Measurements from ENCODE around the gene C3. TPM values are rescaled to one million over a fixed set of nuclear protein-coding genes. Genes with fewer than 3 reads are reported as not detected.
"Not testable (repeated sequence)": the region's sequence is repeated elsewhere in the genome, so short reads cannot be mapped to it uniquely, and the experiment has no call there.

Gene C3
- total RNA-seq, 3 donors from 2014 or later, result 42.2 to 473 (median 261) TPM

DNA sequence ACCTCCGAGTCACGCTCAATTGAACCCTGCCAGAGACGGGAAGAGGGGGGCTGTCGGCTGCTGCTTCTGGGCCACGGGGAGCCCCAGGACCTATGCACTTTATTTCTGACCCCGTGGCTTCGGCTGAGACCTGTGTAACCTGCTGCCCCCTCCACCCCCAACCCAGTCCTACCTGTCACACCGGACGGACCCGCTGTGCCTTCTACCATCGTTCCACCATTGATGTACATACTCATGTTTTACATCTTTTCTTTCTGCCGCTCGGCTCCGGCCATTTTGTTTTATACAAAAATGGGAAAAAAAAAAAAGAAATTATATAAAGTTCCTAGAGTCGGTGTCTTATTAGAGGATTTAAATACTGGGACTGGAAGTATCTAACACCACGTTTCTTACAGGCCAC lies 30.7 kb upstream of the C3 start:
- no peak for ATAC-seq
- no peak for DNase-seq
- Histone ChIP-seq H3K4me3 (no peak overlapping the region), H3K36me3 (ENCODE audit: low read depth) (no peaks in the 10 kb centered on the region), H3K9me3 (no peaks in the 10 kb centered on the region), H3K4me1 (ENCODE audit: low read depth) (peaks cover 21% of the 10 kb centered on the region)
- TF ChIP-seq, protein P1, sequence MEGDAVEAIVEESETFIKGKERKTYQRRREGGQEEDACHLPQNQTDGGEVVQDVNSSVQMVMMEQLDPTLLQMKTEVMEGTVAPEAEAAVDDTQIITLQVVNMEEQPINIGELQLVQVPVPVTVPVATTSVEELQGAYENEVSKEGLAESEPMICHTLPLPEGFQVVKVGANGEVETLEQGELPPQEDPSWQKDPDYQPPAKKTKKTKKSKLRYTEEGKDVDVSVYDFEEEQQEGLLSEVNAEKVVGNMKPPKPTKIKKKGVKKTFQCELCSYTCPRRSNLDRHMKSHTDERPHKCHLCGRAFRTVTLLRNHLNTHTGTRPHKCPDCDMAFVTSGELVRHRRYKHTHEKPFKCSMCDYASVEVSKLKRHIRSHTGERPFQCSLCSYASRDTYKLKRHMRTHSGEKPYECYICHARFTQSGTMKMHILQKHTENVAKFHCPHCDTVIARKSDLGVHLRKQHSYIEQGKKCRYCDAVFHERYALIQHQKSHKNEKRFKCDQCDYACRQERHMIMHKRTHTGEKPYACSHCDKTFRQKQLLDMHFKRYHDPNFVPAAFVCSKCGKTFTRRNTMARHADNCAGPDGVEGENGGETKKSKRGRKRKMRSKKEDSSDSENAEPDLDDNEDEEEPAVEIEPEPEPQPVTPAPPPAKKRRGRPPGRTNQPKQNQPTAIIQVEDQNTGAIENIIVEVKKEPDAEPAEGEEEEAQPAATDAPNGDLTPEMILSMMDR (IDR thresholded peaks at IDR 0.05), result no peak
- intact Hi-C loops (cut with DNase I, micrococcal nuclease), result no loop called here

DNA sequence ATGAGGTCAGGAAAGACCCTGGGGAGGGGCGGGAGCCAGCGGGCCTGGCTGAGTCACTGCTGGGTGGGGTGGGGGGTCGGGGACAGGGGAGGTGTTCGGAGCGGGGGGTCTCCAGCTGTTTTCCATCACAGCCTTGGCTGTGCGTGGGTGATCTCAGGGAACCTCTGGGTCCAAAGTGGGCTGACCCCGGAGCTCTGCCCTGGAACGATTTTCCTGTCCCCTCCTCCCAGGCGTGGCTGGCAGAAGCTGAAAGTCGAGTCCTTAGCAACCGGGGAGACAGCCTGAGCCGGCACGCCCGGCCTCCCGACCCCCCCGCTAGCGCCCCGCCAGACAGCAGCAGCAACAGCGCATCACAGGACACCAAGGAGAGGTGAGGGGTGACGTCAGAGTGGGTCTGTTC lies 29.6 kb upstream of the C3 start:
- TF ChIP-seq, protein P1 (IDR thresholded peaks at IDR 0.05), result no peak
- Histone ChIP-seq H3K4me1 (ENCODE audit: low read depth) (peaks cover 26% of the 10 kb centered on the region), H3K4me3 (no peak overlapping the region), H3K9me3 (no peaks in the 10 kb centered on the region), H3K36me3 (ENCODE audit: low read depth) (no peaks in the 10 kb centered on the region)
- intact Hi-C loops (cut with DNase I, micrococcal nuclease), result no loop called here
- ATAC-seq (no peak), DNase-seq (peak in 2 of 3 donors; percentile 49 to 64)

DNA sequence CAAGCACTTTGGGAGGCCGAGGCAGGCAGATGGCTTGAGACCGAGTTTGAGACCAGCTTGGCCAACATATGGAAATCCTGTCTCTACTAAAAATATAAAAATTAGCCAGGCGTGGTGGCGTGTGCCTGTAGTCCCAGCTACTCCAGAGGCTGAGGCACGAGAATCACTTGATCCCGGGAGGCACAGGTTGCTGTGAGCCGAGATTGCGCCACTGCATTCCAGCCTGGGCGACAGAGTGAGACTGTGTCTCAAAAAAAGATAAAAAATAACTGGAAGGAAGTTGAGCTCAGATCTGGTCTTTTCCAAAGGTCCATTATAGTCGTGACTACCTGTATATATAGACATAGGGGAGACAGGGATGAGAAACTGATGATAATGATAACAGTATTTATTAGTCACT lies 28.1 kb upstream of the C3 start:
- H3K9me3 ChIP-seq; DNase-seq; H3K36me3 ChIP-seq (ENCODE audit: low read depth); H3K4me3 ChIP-seq; ATAC-seq; intact Hi-C loops (cut with DNase I, micrococcal nuclease): not testable (repeated sequence)
- peaks cover 28% of the 10 kb centered on the region for H3K4me1 ChIP-seq (ENCODE audit: low read depth)

DNA sequence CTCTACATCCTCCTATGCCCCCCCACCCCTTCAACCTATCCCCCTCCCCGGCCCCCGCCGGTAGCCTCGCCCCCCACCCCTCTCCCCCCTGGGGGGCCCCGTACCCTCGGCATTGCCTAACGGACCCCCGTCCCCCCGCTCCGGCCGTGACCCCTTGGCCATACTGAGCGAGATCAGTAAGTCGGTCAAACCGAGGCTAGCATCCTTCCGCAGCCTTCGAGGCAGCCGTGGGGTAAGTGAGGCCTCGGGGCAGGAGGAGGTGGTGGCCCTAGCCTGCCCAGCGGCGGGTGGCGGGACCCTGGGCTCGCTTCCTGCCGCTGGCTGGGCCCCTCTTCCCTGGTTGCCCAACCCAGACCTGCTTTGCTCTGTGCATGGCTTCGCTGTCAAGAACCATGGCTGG lies 25.5 kb upstream of the C3 start:
- TF ChIP-seq, protein P1 (IDR thresholded peaks at IDR 0.05), result no peak
- Histone ChIP-seq H3K4me3 (no peak overlapping the region), H3K9me3 (no peaks in the 10 kb centered on the region), H3K4me1 (ENCODE audit: low read depth) (peaks cover 22% of the 10 kb centered on the region), H3K36me3 (ENCODE audit: low read depth) (no peaks in the 10 kb centered on the region)
- ATAC-seq (no peak), DNase-seq (no peak)
- intact Hi-C loops (cut with DNase I, micrococcal nuclease), result no loop called here

DNA sequence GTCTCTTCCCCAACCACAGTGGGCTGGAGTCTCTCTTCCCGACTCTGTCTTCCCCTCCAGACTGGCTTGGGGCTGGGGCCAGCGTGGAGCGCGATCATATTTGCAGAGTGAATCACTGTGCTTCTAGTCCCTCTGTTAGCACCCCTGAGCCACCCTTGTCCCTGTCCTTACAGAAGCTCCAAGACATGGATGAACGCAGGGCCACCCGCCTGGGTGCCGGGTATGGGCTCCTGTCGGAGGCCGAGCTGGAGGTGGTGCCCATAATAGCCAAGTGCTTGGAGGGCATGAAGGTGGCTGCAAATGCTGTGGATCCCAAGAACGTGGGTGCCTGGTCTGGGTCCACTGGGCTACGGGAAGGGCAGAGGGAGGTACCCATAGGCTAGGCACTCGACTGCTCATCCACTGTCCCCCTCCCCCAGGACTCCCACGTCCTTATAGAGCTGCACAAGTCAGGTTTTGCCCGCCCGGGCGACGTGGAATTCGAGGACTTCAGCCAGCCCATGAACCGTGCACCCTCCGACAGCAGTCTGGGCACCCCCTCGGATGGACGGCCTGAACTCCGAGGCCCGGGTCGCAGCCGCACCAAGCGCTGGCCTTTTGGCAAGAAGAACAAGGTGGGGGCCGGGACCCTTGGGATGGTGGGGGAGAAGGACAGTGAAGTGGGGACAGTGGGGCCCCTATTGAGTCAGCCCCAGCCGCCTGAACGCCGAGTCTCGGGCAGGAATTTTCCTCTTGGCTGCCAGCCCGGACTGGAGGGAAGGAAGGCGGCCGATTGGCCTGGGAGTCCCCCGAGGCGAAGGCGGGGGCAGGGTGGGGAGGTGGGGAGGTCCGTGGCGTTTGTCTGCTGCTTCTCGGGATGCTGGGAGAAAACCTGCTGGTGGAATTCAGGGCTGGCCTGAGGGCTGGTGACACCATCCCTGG lies 24.2 kb upstream of the C3 start:
- Histone ChIP-seq H3K36me3 (ENCODE audit: low read depth) (no peaks in the 10 kb centered on the region), H3K4me3 (no peak overlapping the region), H3K9me3 (no peaks in the 10 kb centered on the region), H3K4me1 (ENCODE audit: low read depth) (peaks cover 23% of the 10 kb centered on the region)
- peak; percentile 83 for ATAC-seq
- TF ChIP-seq, protein P1 (IDR thresholded peaks at IDR 0.05), result no peak
- intact Hi-C loops (cut with DNase I, micrococcal nuclease), result no loop called here
- DNase-seq, result peak; percentile 84 to 89 (median 86)

DNA sequence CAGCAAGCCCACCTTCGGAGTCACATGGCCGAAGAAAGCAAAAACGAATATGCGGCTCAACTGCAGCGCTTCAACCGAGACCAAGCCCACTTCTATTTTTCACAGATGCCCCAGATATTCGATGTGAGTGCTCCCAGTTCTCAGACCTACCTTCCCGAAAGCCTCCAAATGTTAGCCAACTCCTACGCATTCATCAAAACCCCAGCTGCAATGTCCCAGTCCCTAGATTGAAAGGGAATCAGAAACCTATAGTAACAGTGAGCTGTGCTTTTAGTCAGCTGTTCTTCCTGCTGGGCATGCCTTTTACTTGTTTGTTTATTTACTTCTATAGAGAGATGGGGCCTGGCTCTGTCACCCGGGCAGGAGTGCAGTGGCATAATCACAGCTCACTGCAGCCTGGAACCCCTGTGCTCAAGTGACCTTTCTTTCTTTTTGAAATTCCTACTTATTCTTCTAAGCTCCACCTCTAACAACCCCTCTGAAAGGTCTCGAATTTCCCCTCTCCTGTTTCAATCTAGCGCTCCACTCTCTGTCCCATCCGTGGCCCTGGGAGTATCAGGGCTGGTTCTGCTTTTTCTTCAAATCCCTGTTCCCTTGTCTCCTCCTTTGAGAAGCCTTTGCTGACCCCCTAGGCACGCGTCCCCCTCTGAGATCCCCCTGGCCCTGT lies 23.4 kb upstream of the C3 start:
- intact Hi-C loops (cut with DNase I, micrococcal nuclease), result no loop called here
- no peak for ATAC-seq
- Histone ChIP-seq H3K4me3 (no peak overlapping the region), H3K36me3 (ENCODE audit: low read depth) (no peaks in the 10 kb centered on the region), H3K4me1 (ENCODE audit: low read depth) (peaks cover 26% of the 10 kb centered on the region), H3K9me3 (no peaks in the 10 kb centered on the region)
- DNase-seq, result no peak
- TF ChIP-seq, protein P1 (IDR thresholded peaks at IDR 0.05), result no peak
